Stimulated activated CD8-positive, alpha-beta memory T cell treated with anti-CD3 and anti-CD28 coated beads, Interleukin-15, amount 100 ng/mL, for 4 hours (primary cell): Measurements from ENCODE around the gene ACSF3.
"Not testable (repeated sequence)": the region's sequence is repeated elsewhere in the genome, so short reads cannot be mapped to it uniquely, and the experiment has no call there.

ENCODE experiments used
- DNase-seq, 2 donors: peaks; one replicate each; pipeline ENCODE4 v3.0.0-alpha.2; 2020; ENCODE audit warnings: low read depth in 2 of 2

The ACSF3 gene

DNA sequence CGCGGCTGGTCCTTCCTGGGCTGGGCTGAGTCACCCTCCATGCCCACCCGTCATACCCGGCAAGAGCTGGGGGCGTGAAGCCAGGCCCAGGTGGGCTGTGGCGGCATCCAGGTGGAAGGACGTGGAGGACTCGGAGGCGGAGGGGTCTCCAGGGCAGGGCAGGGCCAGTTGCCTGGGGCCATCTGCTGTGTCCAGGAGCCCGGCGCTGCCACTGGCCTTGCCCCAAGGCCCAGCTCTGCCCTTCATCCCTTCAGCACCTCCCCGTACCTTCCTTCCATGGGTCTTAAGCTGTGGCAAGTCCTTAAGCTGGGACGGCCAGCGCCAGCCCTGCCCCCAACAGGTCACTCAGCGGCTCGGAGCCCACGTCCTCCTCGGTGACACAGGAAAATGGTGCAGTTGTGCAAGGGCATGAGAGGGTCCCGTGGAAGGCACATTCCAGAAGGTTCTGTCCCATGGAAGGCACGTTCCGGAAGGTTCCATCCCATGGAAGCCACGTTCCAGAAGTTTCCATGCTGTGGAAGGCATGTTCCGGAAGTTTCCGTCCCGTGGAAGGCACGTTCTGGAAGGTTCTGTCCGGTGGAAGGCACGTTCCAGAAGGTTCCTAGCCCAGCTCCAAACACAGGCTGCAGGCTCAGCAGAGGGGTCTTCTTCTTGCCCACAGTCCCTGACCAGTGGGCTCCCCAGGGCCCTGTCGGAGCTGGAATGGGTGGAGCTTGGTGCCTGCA lies 67.5 kb downstream of the ACSF3 start:
- no peak for DNase-seq

- no peak for DNase-seq
These were observed 68.4 kb downstream of the ACSF3 start for GRCh38 chr16:89161763-89162713.

GRCh38 chr16:89163297-89163696 lies 69.6 kb downstream of the ACSF3 start:
- DNase-seq: no peak

DNA sequence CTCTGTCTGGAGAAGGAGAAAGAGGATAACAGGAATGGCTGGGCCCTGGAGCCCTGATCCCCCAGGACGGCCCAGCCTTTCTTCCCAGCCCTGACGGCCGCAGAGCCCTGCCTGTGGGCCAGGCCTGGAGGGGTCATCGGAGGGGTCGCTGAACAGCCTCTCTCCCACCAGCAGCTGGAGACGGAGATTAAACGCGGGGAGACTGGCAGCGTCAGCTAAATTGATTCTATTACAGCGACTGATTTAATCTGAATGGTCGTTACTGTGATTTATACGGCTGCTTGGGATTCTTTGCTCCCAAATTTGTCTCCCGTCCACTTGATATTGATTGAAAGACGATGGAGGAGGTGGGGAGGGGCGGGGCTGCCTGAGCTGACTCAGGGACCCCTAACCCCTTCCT lies 70.8 kb downstream of the ACSF3 start:
- DNase-seq: no peak

- DNase-seq: no peak
These were observed 71.4 kb downstream of the ACSF3 start for GRCh38 chr16:89164847-89165680.

DNA sequence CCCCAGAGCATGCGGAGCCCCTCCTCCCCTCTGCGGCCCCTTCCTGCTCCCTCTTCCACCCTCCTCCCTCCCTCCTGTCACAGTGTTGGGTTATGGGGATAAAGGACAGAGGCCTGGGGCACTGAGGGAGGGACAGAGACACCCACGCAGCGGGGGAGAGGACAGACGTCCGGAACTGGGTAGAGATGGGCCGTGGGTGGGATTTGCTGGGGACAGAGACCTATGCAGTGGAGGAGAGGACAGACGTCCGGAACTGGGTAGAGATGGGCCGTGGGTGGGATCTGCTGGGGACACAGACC lies 72.0 kb downstream of the ACSF3 start:
- DNase-seq: not testable (repeated sequence)

GRCh38 chr16:89166696-89167424 lies 73.2 kb downstream of the ACSF3 start:
- no peak for DNase-seq

DNA sequence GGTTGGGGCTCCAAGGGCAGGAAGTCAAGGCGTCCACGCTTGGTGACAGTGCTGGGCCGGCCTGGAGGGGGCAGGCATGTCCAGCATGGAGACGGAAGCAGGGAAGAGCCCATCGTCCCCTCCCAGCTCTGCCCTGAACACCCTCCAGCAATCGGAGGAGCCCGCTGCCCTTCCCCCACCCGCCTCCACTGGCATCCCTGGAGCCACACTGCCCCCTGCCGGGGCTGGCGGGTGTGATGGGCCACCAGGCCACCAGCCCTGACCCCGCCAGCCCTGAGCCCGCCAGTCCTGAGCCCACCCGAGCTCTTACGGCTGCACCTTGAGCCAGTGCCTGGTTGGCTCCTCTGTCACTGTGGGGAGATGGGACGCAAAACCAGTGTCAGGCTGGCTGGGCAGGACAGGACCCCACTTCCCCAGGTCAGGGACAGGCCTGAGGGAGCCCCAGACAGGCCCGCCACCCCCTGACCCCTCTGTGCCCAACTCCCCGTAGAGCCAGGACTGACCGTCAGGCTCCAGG lies 73.8 kb downstream of the ACSF3 start:
- peak; percentile 56 to 59 for DNase-seq

DNA sequence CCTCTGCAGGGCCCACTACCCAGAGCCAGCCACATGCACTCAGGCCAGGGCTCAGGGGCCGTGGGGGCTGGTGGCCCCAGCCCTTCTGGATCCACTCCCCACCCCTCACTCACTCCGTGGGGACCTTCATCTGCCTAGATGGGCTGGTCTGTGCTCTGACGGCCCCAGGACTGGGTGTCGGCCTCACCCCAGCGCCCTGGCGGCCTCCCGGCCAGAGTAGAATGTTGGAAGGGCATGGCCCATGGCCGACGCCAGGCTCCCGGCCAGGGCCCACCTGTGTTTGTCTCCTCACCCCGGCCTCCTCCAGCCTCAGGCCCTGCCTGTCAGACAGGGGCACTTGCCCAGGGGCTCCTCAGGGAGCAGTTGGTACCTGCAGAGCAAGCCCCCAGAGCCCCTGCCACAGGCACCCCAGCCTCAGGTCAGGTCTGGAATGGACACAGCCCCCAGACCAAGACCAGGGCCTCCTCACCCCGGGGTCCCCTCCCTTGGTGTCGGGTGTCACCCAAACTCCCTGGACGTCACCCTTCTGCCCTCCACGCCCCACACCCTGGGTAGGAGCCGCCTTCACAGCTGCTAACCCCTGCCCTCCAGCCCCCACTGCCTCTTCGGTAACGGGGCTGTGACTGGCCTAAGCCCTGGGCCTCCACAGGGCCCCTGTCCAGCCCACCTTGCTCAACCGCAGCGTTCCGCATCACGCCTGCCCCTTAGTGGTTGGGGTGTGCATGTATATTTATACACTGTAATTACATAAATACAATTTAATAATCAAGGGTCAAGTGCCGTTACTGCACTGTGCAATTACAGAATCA lies 74.9 kb downstream of the ACSF3 start:
- DNase-seq: no peak

GRCh38 chr16:89169778-89170177 lies 76.1 kb downstream of the ACSF3 start:
- no peak for DNase-seq

- DNase-seq: no peak
These were observed 76.9 kb downstream of the ACSF3 start for GRCh38 chr16:89170346-89171215.

DNA sequence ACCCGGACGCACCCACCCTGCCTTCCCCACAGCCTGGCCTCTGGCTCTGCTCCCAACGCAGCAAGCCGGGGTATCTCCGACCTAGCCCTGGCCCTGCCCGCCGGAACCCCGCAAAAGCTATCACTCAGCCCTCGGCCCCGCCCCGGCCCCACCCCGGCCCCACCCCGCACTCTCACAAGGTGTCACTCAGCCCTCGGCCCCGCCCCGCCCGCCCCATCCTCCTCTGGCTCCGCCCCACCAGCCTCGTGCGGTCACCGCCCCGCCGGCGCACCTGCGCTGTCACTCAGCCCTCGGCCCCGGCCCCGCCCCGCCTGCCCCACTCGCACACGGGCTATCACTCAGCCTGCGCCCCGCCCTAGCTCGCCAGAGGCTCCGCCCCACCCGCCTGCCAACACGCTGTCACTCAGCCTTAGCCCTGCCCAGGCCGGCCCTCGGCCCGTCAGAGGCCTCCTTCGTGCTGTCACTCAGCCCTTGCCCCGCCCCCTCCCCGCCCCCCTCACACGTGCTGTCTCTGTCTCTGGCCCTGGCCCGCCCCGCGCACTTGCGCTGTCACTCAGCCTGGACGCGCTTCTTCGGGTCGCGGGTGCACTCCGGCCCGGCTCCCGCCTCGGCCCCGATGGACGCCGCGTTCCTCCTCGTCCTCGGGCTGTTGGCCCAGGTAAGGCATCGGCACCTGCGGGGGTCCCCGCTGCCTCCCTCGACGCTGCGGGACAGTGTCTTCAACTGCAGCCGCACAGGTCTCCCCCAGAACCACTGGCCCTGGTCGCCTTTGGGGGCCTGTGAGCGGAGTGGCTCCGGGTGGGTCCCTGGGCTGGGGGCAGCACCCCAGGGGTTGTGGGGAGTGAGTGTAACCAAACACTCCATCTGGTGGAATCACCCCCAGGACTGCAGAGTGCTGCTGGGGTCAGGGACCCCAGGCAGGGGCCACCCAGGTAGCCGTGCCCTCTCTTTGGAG lies 77.8 kb downstream of the ACSF3 start, which contains the start of gene CDH15:
Gene CDH15, plus strand, starts transcription at position 533 of the 955 bp plus-strand sequence. Its CDS starts 84 bp downstream, at position 617.
- DNase-seq: peak; percentile 84 to 89

- no peak for DNase-seq
These were observed 78.5 kb downstream of the ACSF3 start for GRCh38 chr16:89172171-89172527.

DNA sequence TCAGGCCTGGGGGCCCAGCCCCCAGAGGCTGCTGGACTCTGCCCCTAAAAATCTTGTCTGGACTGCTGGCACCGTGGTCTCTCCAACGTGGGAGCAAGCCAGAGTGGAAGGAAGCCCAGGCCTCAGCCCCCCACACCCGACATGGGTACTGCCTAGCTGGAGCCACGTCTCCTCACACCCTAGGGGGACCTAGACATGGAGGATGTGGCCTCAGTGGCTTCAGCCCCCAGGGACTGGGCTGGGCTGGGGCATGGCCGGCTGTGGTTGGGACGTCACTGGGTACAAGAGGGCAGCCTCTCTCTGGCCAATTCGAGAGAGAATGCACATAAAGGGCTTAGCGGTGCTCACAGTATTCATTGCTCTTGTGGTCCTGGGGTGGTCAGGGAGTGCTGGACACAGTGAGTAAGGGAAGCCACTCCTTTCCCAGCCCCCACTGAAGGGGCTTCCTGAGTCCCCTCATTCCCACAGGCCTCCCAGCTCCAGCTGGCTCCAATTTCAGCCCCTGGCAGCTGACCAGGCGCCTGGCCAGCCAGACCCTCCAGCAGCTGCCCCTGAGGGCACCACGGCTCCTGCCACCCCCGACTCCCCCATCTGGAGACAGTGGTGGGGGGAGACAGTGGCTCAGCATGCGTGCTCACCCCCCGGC lies 79.0 kb downstream of the ACSF3 start:
- no peak for DNase-seq

GRCh38 chr16:89173174-89173921 lies 79.7 kb downstream of the ACSF3 start:
- DNase-seq: no peak

DNA sequence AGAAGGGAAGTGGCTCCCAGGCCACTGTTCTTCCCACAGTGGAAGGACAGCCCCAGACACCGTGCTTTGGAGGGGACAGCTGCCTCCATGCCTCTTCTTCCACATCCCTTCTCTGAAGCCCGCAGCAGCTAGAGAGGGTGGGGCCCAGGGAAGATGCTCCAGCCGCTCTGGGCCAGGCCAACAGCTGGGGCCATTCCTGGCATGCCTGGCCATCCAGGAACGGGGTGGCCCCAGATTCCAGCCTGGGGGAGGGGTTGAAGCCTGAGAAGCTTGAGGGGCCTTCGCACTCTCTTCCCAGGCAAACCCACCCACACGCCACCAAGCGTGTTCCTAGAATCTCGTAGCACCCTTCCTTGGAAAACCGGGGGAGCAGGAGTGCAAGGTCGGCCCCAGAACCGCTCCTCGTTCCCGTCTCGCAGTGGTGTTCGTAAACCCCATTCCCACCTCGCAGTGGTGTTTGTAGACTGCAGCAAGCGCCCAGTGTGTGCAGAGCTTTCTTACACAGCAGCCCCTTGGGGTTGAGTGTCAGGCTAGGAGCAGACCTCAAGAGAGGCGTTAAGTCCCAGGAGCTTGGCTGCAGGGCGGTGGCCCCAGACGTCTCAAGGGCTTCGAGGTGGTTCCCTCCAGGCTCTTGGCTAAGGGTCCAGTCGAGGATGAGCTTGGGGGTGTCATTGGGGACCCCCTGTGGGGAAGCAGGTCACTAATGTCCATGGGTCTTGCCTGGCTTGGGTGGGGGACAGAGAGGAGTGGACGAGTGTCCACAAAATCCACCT lies 80.6 kb downstream of the ACSF3 start:
- DNase-seq: no peak
